H9 (cell line): ENCODE data around the gene SRC. TPM values are rescaled to one million over a fixed set of nuclear protein-coding genes. Genes with fewer than 3 reads are reported as not detected.

Experiments
- DNase-seq: peaks from one replicate; pipeline ENCODE4 v3.0.0-alpha.2; 2017
- H2AFZ ChIP-seq: one replicate; pipeline ENCODE4 v1.6.1; 2013; ENCODE audit warnings: mild to moderate bottlenecking, low read length, control low read depth, moderate library complexity
- H2AK5ac ChIP-seq: 2 replicates; pipeline ENCODE4 v1.6.1; 2013; ENCODE audit warnings: low read length, control low read depth, mixed read lengths; ENCODE audit not compliant: insufficient read length
- H2BK120ac ChIP-seq: one replicate; pipeline ENCODE4 v1.6.1; 2013; ENCODE audit warnings: low read depth, mild to moderate bottlenecking, low read length, control low read depth, inconsistent platforms; ENCODE audit not compliant: poor library complexity, severe bottlenecking
- H2BK12ac ChIP-seq: 2 replicates; pipeline ENCODE4 v1.6.1; 2013; ENCODE audit warnings: low read length, control low read depth, mixed read lengths, low read depth; ENCODE audit not compliant: insufficient read length
- H2BK15ac ChIP-seq: 2 replicates; pipeline ENCODE4 v1.6.1; 2013; ENCODE audit warnings: low read depth, low read length, control low read depth
- H2BK20ac ChIP-seq: one replicate; pipeline ENCODE4 v1.6.1; 2013; ENCODE audit warnings: low read depth, mild to moderate bottlenecking, low read length, control low read depth, inconsistent platforms; ENCODE audit not compliant: poor library complexity, severe bottlenecking
- H2BK5ac ChIP-seq: 2 replicates; pipeline ENCODE4 v1.6.1; 2013; ENCODE audit warnings: low read length, control low read depth, mixed read lengths; ENCODE audit not compliant: insufficient read length
- H3K14ac ChIP-seq: 2 replicates; pipeline ENCODE4 v1.6.1; 2013; ENCODE audit warnings: low read length, control low read depth; ENCODE audit not compliant: insufficient read depth
- H3K18ac ChIP-seq: 2 replicates; pipeline ENCODE4 v1.6.1; 2013; ENCODE audit warnings: low read depth, mild to moderate bottlenecking, mixed read lengths, low read length, control low read depth; ENCODE audit not compliant: insufficient read length
- H3K23ac ChIP-seq: 2 replicates; pipeline ENCODE4 v1.6.1; 2013; ENCODE audit warnings: low read length, control low read depth, mixed read lengths, low read depth; ENCODE audit not compliant: insufficient read length
- H3K23me2 ChIP-seq: 2 replicates; pipeline ENCODE4 v1.6.1; 2013; ENCODE audit warnings: low read depth, mild to moderate bottlenecking, mixed read lengths, low read length, control low read depth; ENCODE audit not compliant: insufficient read length, poor library complexity, severe bottlenecking
- H3K27ac ChIP-seq: 2 replicates; pipeline ENCODE4 v1.5.1; 2013; ENCODE audit warnings: low read length, control low read depth, mixed read lengths, low read depth; ENCODE audit not compliant: insufficient read length
- H3K27me3 ChIP-seq: 2 replicates; pipeline ENCODE4 v1.6.1; 2013; ENCODE audit warnings: low read length, control low read depth, inconsistent platforms; ENCODE audit not compliant: insufficient read depth
- H3K4ac ChIP-seq: 2 replicates; pipeline ENCODE4 v1.6.1; 2013; ENCODE audit warnings: low read depth, mild to moderate bottlenecking, control low read depth, inconsistent platforms, low read length, moderate library complexity
- H3K4me1 ChIP-seq: 2 replicates; pipeline ENCODE4 v1.6.1; 2013; ENCODE audit warnings: low read length, control low read depth, inconsistent platforms; ENCODE audit not compliant: insufficient read depth
- H3K4me2 ChIP-seq: 2 replicates; pipeline ENCODE4 v1.6.1; 2013; ENCODE audit warnings: low read length, control low read depth, mixed read lengths; ENCODE audit not compliant: insufficient read length, insufficient read depth
- H3K56ac ChIP-seq: 2 replicates; pipeline ENCODE4 v1.6.1; 2013; ENCODE audit warnings: low read depth, mild to moderate bottlenecking, mixed read lengths, low read length, control low read depth; ENCODE audit not compliant: insufficient read length
- H3K79me1 ChIP-seq: 2 replicates; pipeline ENCODE4 v1.6.1; 2013; ENCODE audit warnings: low read depth, mild to moderate bottlenecking, moderate library complexity, low read length, control low read depth, inconsistent platforms; ENCODE audit not compliant: insufficient read depth, poor library complexity, severe bottlenecking
- H3K79me2 ChIP-seq: 2 replicates; pipeline ENCODE4 v1.6.1; 2013; ENCODE audit warnings: low read length, control low read depth, inconsistent platforms; ENCODE audit not compliant: insufficient read depth
- H3K9ac ChIP-seq: 2 replicates; pipeline ENCODE4 v1.6.1; 2013; ENCODE audit warnings: low read length, control low read depth, mixed read lengths; ENCODE audit not compliant: insufficient read length; ENCODE audit errors: extremely low read depth
- H3K9me3 ChIP-seq: one replicate; pipeline ENCODE4 v1.6.1; 2013; ENCODE audit warnings: low read depth, low read length, inconsistent platforms; ENCODE audit not compliant: control insufficient read depth
- H3T11ph ChIP-seq: one replicate; pipeline ENCODE4 v1.6.1; 2013; ENCODE audit warnings: mild to moderate bottlenecking, low read length, control low read depth, inconsistent platforms
- H4K20me1 ChIP-seq: one replicate; pipeline ENCODE4 v1.6.1; 2013; ENCODE audit not compliant: control insufficient read depth, insufficient read length, insufficient read depth
- H4K5ac ChIP-seq: 2 replicates; pipeline ENCODE4 v1.6.1; 2013; ENCODE audit warnings: low read depth, mild to moderate bottlenecking, mixed read lengths, low read length, control low read depth; ENCODE audit not compliant: insufficient read length
- H4K8ac ChIP-seq: replicated peaks from 2 replicates; pipeline ENCODE4 v1.6.1; 2013; ENCODE audit warnings: low read length, control low read depth, mixed read lengths, low read depth; ENCODE audit not compliant: insufficient read length
- H4K91ac ChIP-seq: 2 replicates; pipeline ENCODE4 v1.6.1; 2013; ENCODE audit warnings: low read depth, mild to moderate bottlenecking, moderate library complexity, mixed read lengths, low read length, control low read depth; ENCODE audit not compliant: insufficient read length
- H3K27ac Mint-ChIP-seq, 3 experiments: 2 replicates in 2 of 3; 3 replicates in 1 of 3; pipeline ENCODE4 v1.8.0; 2020 to 2021; ENCODE audit warnings: mixed read lengths in 3 of 3, mild to moderate bottlenecking in 1 of 3, moderate library complexity in 1 of 3
- H3K27me3 Mint-ChIP-seq: 2 replicates; pipeline ENCODE4 v1.8.0; 2021; ENCODE audit warnings: low read depth, mild to moderate bottlenecking, moderate library complexity, mixed read lengths
- H3K36me3 Mint-ChIP-seq, 3 experiments: 2 replicates in 2 of 3; 3 replicates in 1 of 3; pipeline ENCODE4 v1.8.0; 2020 to 2021; ENCODE audit warnings: low read depth in 3 of 3, mixed read lengths in 3 of 3; ENCODE audit not compliant: insufficient read depth in 1 of 3
- H3K4me1 Mint-ChIP-seq, 2 experiments: 2 replicates each; pipeline ENCODE4 v1.8.0; 2020; ENCODE audit warnings: mixed read lengths in 2 of 2
- H3K4me3 Mint-ChIP-seq, 2 experiments: 2 replicates in 1 of 2; 3 replicates in 1 of 2; pipeline ENCODE4 v1.8.0; 2020 to 2021; ENCODE audit warnings: mild to moderate bottlenecking in 2 of 2, mixed read lengths in 2 of 2, moderate library complexity in 1 of 2
- H3K9me3 Mint-ChIP-seq, 2 experiments: 2 replicates in 1 of 2; 3 replicates in 1 of 2; pipeline ENCODE4 v1.8.0; 2020; ENCODE audit warnings: mild to moderate bottlenecking in 2 of 2, mixed read lengths in 2 of 2, moderate library complexity in 1 of 2
- WGBS: extraction: QIAGEN DNeasy Blood & Tissue Kit; methylation state at CpG from one replicate; pipeline ENCODE4 v1.1.7; 2013; ENCODE audit warnings: missing lambda C conversion rate, low lambda C conversion rate, mixed read lengths; ENCODE audit not compliant: insufficient read length; ENCODE audit errors: extremely low coverage; 5-methylcytosine and 5-hydroxymethylcytosine counted together
- total RNA-seq: library from RNA; stranded (reverse); gene quantifications from 2 replicates; pipeline ENCODE4 v1.2.1, GENCODE V29; 2021
- TF ChIP-seq, protein P1 (sequence below): fragments of 200-600 bp; sonication (generic); conservative IDR thresholded peaks from 3 replicates; pipeline ENCODE4 v1.8.0; 2021; ENCODE audit warnings: antibody characterized with exemption, mild to moderate bottlenecking

Gene SRC
- total RNA-seq, 1 experiment from 2014 or later, result 44.5 TPM

DNA sequence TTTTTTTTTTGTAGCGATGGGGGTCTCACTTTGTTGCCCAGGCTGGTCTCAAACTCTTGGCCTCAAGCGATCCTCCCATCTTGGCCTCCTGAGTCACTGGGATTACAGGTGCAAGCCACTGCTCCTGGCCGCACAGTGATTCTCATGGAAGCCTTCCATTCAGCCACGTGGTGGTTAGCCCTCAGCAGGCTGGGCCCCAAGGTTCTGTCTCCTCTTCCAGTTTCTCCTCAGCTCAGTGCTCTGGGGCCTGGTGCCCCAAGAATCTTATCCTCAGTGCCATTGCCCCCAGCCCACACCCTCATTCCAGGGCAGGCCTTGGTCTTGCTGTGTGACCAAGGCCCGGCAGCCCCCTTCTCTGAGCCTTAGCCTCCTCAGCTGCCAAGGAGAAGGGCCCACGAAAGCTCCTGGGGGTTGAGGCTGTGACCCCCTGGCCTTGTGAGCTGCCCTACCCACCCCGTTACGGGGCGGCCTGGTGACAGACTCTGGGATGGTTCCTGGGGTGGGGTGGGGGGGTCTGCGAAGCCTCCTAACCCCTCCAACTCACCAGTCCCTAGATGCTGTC is 16.4 kb downstream of the SRC start:
- H2BK15ac ChIP-seq, result no peak overlapping the region
- H4K91ac ChIP-seq, result no peak overlapping the region
- H3K9me3 Mint-ChIP-seq, result no peaks in the 10 kb centered on the region; a peak in 1 of 5 replicates
- H4K20me1 ChIP-seq, result no peaks in the 10 kb centered on the region
- H3K79me1 ChIP-seq, result peaks cover 3% of the 10 kb centered on the region
- H3K36me3 Mint-ChIP-seq, result peaks cover 15 to 26% (median 22%) of the 10 kb centered on the region in 3 experiments
- H3K4ac ChIP-seq, result no peak overlapping the region
- no peak overlapping the region for H3K4me3 Mint-ChIP-seq
- no peak overlapping the region for H2BK120ac ChIP-seq
- H3K4me1 Mint-ChIP-seq, result peaks cover 7 to 13% of the 10 kb centered on the region in 2 experiments
- no peak overlapping the region for H3K27ac ChIP-seq
- no CpG with 5 or more reads among the region's 10 CpGs for WGBS
- H3K23me2 ChIP-seq, result no peaks in the 10 kb centered on the region
- no peaks in the 10 kb centered on the region for H3K27me3 ChIP-seq
- no peak overlapping the region for H2BK20ac ChIP-seq
- TF ChIP-seq, protein P1, sequence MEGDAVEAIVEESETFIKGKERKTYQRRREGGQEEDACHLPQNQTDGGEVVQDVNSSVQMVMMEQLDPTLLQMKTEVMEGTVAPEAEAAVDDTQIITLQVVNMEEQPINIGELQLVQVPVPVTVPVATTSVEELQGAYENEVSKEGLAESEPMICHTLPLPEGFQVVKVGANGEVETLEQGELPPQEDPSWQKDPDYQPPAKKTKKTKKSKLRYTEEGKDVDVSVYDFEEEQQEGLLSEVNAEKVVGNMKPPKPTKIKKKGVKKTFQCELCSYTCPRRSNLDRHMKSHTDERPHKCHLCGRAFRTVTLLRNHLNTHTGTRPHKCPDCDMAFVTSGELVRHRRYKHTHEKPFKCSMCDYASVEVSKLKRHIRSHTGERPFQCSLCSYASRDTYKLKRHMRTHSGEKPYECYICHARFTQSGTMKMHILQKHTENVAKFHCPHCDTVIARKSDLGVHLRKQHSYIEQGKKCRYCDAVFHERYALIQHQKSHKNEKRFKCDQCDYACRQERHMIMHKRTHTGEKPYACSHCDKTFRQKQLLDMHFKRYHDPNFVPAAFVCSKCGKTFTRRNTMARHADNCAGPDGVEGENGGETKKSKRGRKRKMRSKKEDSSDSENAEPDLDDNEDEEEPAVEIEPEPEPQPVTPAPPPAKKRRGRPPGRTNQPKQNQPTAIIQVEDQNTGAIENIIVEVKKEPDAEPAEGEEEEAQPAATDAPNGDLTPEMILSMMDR, result no peak
- H3K27me3 Mint-ChIP-seq, result no peaks in the 10 kb centered on the region
- no peak overlapping the region; the same call in 1 of the 2 replicates for H3K14ac ChIP-seq
- no peak overlapping the region for H3K9ac ChIP-seq
- H2BK12ac ChIP-seq, result no peak overlapping the region
- H4K5ac ChIP-seq, result no peak overlapping the region
- H2BK5ac ChIP-seq, result no peak overlapping the region
- no peak overlapping the region for H3K4me2 ChIP-seq
- H3T11ph ChIP-seq, result no peak overlapping the region
- H3K56ac ChIP-seq, result no peak overlapping the region
- no peak overlapping the region for H2AK5ac ChIP-seq
- no peak overlapping the region for H3K18ac ChIP-seq
- DNase-seq, result no peak
- H4K8ac ChIP-seq, result no peak overlapping the region
- H2AFZ ChIP-seq, result no peak overlapping the region
- H3K4me1 ChIP-seq, result no peaks in the 10 kb centered on the region
- no peaks in the 10 kb centered on the region for H3K9me3 ChIP-seq
- peak overlapping the region in 2 of 3 experiments; percentile 29 to 92; a peak in 4 of 7 replicates for H3K27ac Mint-ChIP-seq
- no peak overlapping the region for H3K23ac ChIP-seq
- no peaks in the 10 kb centered on the region; the same call in 1 of the 2 replicates for H3K79me2 ChIP-seq
